ENCODE data around the gene KAZALD1. TPM values are rescaled to one million over a fixed set of nuclear protein-coding genes. Genes with fewer than 3 reads are reported as not detected.

KAZALD1 gene
- total and polyA plus RNA-seq, 7 donors: 1.5 to 10.7 (median 3.1) TPM

DNA sequence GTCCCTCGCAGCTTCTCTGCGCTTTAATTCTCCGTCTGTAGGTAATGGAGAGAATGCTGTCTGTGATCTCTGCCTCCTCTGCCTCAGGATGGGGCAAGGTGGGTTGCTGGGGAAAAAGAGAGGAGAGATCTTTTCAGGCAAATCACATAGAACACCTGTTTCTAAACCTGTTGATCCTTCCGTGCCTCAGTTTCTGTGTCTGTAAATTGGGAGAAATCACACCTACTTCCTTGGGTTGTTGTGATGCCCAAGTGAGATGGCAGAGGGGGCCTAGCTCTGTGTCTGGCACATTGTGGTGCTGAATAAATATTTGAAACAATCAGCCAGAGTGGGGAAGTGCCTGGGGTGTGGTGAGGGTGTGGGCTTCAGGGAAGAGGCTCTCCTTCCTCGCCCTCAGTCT is 28.8 kb downstream of the KAZALD1 start:
- no peaks in the 10 kb centered on the region for H3K9me3 ChIP-seq
- DNase-seq: no peak
- WGBS, 3 donors: 85 to 89% (median 88%) methylated on average over 5 of the region's 5 CpGs

DNA sequence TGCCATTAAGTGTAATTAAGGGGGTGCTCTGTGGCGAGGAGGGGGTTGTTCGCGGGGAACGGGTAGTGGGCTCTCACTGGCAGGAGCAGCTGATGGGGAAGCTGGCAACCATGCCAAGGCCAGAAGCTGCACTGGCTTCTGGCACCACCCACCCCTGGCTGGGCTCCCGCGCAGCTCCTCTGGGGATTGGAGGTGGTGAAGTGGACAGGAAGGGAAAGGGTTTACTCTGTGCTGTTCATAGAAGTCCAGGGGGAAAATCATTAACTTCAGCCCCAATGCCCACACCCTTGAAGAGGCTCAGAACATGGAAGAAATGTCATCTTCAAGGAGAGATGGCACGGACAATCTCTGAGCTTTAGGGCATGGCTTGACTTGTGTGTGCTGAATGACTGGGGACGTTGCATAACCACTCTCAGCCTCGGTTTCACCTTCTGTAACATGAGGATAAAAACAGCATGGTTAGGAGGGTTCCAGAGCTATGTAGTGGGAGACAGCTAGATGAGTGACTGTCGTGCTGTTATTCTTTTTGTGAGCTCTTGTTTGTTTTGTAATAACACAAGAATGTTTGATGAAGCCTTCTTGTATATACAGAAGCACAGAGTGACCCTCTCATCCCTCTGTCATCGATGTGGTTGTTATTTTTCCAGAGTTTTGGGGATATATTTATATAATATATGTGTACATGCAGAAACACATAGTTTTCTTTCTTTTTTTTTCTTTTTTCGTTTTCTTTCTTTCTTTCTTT is 29.9 kb downstream of the KAZALD1 start:
- DNase-seq: no peak
- Histone ChIP-seq H3K27ac (no peak overlapping the region), H3K36me3 (ENCODE audit: insufficient read depth in 1 of 2, low read depth in 1 of 2) (no peaks in the 10 kb centered on the region), H3K27me3 (ENCODE audit: insufficient read depth in 3 of 3, low read length in 2 of 3) (peaks cover 0 to 69% (median 11%) of the 10 kb centered on the region in 3 donors), H3K4me3 (no peak overlapping the region), H3K9me3 (no peaks in the 10 kb centered on the region), H3K4me1 (no peaks in the 10 kb centered on the region)
- TF ChIP-seq, protein P1, sequence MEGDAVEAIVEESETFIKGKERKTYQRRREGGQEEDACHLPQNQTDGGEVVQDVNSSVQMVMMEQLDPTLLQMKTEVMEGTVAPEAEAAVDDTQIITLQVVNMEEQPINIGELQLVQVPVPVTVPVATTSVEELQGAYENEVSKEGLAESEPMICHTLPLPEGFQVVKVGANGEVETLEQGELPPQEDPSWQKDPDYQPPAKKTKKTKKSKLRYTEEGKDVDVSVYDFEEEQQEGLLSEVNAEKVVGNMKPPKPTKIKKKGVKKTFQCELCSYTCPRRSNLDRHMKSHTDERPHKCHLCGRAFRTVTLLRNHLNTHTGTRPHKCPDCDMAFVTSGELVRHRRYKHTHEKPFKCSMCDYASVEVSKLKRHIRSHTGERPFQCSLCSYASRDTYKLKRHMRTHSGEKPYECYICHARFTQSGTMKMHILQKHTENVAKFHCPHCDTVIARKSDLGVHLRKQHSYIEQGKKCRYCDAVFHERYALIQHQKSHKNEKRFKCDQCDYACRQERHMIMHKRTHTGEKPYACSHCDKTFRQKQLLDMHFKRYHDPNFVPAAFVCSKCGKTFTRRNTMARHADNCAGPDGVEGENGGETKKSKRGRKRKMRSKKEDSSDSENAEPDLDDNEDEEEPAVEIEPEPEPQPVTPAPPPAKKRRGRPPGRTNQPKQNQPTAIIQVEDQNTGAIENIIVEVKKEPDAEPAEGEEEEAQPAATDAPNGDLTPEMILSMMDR (IDR thresholded peaks at IDR 0.05): no peak
- intact Hi-C loops (cut with DNase I): no loop called here
- WGBS, 3 donors: 52 to 62% (median 53%) methylated on average over 12 of the region's 12 CpGs
- no peak for ATAC-seq

More for the DNA sequence above, 28.8 kb downstream of the KAZALD1 start:
- Histone ChIP-seq H3K27me3 (ENCODE audit: insufficient read depth in 3 of 3, low read length in 2 of 3) (peaks cover 0 to 68% (median 11%) of the 10 kb centered on the region in 3 donors), H3K36me3 (ENCODE audit: insufficient read depth in 1 of 2, low read depth in 1 of 2) (no peaks in the 10 kb centered on the region), H3K4me3 (no peak overlapping the region), H3K4me1 (no peaks in the 10 kb centered on the region), H3K27ac (no peak overlapping the region)
- ATAC-seq: no peak
- intact Hi-C loops (cut with DNase I): no loop called here
- TF ChIP-seq, protein P1 (IDR thresholded peaks at IDR 0.05): no peak

DNA sequence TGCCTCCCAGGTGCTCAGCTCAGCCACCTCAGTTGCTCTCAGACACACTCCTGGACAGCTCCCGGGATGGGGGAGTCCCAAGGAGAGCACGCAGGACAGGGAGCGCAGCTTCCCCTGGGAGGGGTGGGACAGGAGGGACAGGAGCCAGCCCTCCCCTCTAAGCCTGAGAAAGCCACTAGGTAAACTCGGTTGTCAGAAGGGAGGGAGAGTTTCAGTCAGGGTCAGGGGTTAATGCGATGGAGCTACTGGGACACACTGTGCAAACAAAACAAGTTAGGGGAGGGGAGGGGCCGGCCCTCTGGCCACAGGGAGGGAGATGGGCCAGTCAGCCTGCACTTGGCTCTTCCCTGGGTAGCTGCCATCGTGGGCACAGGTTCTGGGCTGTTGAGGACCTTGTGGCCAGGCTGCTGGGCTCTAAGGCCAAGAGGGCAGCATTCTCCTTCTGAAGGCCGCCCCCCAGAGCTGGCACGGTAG is 31.1 kb downstream of the KAZALD1 start:
- Histone ChIP-seq H3K36me3 (ENCODE audit: insufficient read depth in 1 of 2, low read depth in 1 of 2) (no peaks in the 10 kb centered on the region), H3K27ac (no peak overlapping the region), H3K4me3 (no peak overlapping the region), H3K9me3 (no peaks in the 10 kb centered on the region), H3K4me1 (no peaks in the 10 kb centered on the region), H3K27me3 (ENCODE audit: insufficient read depth in 3 of 3, low read length in 2 of 3) (peaks cover 0 to 61% (median 11%) of the 10 kb centered on the region in 3 donors)
- TF ChIP-seq, protein P1 (IDR thresholded peaks at IDR 0.05): no peak
- WGBS, 3 donors: 31 to 37% (median 35%) methylated on average over 8 to 9 of the region's 9 CpGs
- intact Hi-C loops (cut with DNase I): no loop called here
- DNase-seq (no peak), ATAC-seq (no peak)

DNA sequence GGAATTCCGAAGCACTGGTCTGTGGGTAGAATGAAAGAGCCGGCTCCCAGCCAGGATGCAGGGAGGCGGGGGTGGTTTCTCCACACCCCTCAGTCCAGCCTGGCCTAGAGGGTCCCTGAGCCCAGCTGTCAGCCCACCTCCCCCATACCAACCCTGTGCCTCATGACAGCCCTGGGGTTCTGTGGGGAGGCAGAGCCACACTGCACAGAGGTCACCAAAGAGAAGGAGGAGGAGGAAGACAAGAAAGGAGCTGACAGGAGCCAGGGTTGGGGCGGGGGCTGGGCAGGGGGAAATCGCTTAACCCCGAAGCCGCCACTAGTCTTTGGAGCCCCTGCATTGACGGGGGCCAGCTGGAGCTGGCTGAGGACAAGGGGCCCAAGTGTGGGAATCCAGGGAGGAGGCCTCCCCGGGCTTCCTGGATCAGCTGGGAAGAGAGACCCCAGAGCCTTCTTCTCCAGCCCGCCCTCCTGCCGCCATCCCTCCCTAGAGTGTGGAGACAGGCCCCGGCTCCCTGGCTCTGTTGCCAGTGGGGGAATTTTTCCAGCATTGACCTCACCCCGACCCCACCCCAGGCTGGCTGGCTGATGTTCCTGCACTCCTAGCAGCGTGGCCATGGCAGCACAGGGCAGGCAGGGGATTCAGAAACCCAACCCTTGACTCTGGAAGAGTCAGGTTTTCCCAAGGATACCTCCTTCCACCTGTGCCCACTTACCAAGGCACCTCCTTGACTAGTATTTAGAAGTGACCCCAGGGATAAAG is 32.5 kb downstream of the KAZALD1 start:
- Histone ChIP-seq H3K27me3 (ENCODE audit: insufficient read depth in 3 of 3, low read length in 2 of 3) (peaks cover 0 to 55% (median 13%) of the 10 kb centered on the region in 3 donors), H3K9me3 (no peaks in the 10 kb centered on the region), H3K27ac (no peak overlapping the region), H3K36me3 (ENCODE audit: insufficient read depth in 1 of 2, low read depth in 1 of 2) (no peaks in the 10 kb centered on the region), H3K4me1 (no peaks in the 10 kb centered on the region), H3K4me3 (no peak overlapping the region)
- DNase-seq (no peak), ATAC-seq (no peak)
- WGBS, 3 donors: 47 to 54% (median 51%) methylated on average over 14 of the region's 14 CpGs
- TF ChIP-seq, protein P1 (IDR thresholded peaks at IDR 0.05): no peak
- intact Hi-C loops (cut with DNase I): no loop called here

Measured in psoas muscle (tissue), 8 donors.